ENCODE results near the gene NELL1. TPM values are rescaled to one million over a fixed set of nuclear protein-coding genes. Genes with fewer than 3 reads are reported as not detected.

Gene NELL1
- total RNA-seq, 1 donor from 2014 or later: not detected

DNA sequence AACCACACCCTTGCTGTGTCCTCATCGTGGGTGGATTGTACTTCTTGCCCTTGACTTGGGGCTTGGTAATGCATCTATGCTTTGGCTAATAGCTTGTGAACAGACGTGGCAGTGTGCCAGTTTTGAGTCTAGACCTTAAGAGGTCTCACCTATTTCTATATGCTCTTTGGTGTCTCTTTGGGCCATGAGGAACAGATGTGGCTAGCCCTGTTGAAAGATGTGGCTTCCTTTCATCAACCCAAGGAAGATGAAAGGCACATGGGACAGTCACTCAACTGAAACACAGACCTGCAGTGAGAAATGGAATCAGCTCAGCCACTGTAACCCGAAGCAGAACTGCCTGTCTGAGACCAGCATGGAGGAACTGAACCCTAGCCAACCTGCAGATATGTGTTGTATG is 7.9 kb upstream of the NELL1 start:
- Mint-ChIP-seq H3K27me3 (ENCODE audit: unreplicated experiment) (peaks cover 16% of the 10 kb centered on the region), H3K4me3 (ENCODE audit: unreplicated experiment) (no peak overlapping the region), H3K4me1 (ENCODE audit: unreplicated experiment) (no peaks in the 10 kb centered on the region), H3K9me3 (ENCODE audit: unreplicated experiment) (no peaks in the 10 kb centered on the region), H3K27ac (ENCODE audit: unreplicated experiment) (no peak overlapping the region), H3K36me3 (ENCODE audit: unreplicated experiment) (no peaks in the 10 kb centered on the region)
- no peak for DNase-seq (ENCODE audit: extremely low spot score, unreplicated experiment)
- no peak for TF ChIP-seq CTCF (IDR thresholded peaks at IDR 0.05)

- Mint-ChIP-seq H3K27me3 (ENCODE audit: unreplicated experiment) (peaks cover 17% of the 10 kb centered on the region), H3K27ac (ENCODE audit: unreplicated experiment) (no peak overlapping the region), H3K4me1 (ENCODE audit: unreplicated experiment) (no peaks in the 10 kb centered on the region), H3K9me3 (ENCODE audit: unreplicated experiment) (no peaks in the 10 kb centered on the region), H3K36me3 (ENCODE audit: unreplicated experiment) (no peaks in the 10 kb centered on the region), H3K4me3 (ENCODE audit: unreplicated experiment) (no peak overlapping the region)
- DNase-seq (ENCODE audit: extremely low spot score, unreplicated experiment): no peak
- TF ChIP-seq CTCF (IDR thresholded peaks at IDR 0.05): no peak
These were observed 7.5 kb upstream of the NELL1 start for GRCh38 chr11:20661850-20662249.

GRCh38 chr11:20668131-20668809 is 1.1 kb upstream of the NELL1 start:
- Mint-ChIP-seq H3K4me3 (ENCODE audit: unreplicated experiment) (peak overlapping the region; percentile 2), H3K27ac (ENCODE audit: unreplicated experiment) (no peak overlapping the region), H3K4me1 (ENCODE audit: unreplicated experiment) (peaks cover 9% of the 10 kb centered on the region), H3K9me3 (ENCODE audit: unreplicated experiment) (no peaks in the 10 kb centered on the region), H3K36me3 (ENCODE audit: unreplicated experiment) (no peaks in the 10 kb centered on the region), H3K27me3 (ENCODE audit: unreplicated experiment) (peaks cover 59% of the 10 kb centered on the region)
- DNase-seq (ENCODE audit: extremely low spot score, unreplicated experiment): no peak
- no peak for TF ChIP-seq CTCF (IDR thresholded peaks at IDR 0.05)

DNA sequence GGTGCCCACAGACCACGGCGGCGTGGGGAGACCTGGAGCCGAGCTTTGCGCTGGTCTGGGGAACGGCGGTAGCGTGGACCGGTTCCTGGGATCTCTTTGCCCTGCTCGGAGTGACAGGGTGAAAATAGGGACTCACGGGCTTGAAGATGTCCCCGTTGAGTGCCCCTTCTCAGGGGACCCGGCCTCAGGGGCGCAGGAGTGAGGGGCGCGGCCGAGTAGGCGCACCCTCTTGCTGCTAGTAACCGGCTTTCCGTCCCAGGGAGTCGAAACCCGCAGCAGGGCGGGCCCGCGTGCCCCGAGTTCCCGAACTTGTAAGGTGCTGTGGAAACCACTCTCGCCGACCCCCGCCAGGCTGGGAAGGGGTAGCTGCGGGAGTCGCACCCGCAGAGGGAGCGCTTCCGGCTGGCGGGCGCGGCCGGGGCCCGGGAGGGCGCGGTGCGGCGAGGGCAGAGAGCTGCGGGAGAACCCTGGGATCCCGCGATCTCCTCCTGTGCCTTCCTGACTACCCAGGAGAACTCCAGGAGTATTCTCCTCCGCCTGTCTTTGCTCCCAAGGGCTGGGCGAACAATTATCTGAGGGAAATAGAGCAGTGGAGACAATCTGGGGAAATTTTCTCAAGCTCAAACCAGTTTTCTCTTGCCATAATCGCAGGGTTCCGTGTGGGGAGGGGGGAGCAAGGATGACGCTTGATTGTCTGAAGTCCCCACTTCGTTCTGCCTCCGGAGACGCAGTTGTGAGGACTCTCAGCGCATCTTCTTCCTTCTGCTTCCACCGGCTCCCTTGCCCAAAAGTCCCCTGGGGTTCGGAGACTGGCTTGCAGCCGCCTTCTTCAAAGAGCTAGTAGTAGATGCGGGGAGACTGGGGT is 666 bp downstream of the NELL1 start:
- no peak for DNase-seq (ENCODE audit: extremely low spot score, unreplicated experiment)
- Mint-ChIP-seq H3K27ac (ENCODE audit: unreplicated experiment) (no peak overlapping the region), H3K4me1 (ENCODE audit: unreplicated experiment) (peaks cover 9% of the 10 kb centered on the region), H3K9me3 (ENCODE audit: unreplicated experiment) (no peaks in the 10 kb centered on the region), H3K4me3 (ENCODE audit: unreplicated experiment) (peak overlapping the region; percentile 24), H3K27me3 (ENCODE audit: unreplicated experiment) (peaks cover 58% of the 10 kb centered on the region), H3K36me3 (ENCODE audit: unreplicated experiment) (no peaks in the 10 kb centered on the region)
- no peak for TF ChIP-seq CTCF (IDR thresholded peaks at IDR 0.05)

GRCh38 chr11:20670932-20671403 is 1.6 kb downstream of the NELL1 start:
- no peaks in the 10 kb centered on the region for H3K36me3 Mint-ChIP-seq (ENCODE audit: unreplicated experiment)
- no peaks in the 10 kb centered on the region for H3K9me3 Mint-ChIP-seq (ENCODE audit: unreplicated experiment)
- peaks cover 54% of the 10 kb centered on the region for H3K27me3 Mint-ChIP-seq (ENCODE audit: unreplicated experiment)
- H3K27ac Mint-ChIP-seq (ENCODE audit: unreplicated experiment): no peak overlapping the region
- H3K4me1 Mint-ChIP-seq (ENCODE audit: unreplicated experiment): peaks cover 9% of the 10 kb centered on the region
- no peak overlapping the region for H3K4me3 Mint-ChIP-seq (ENCODE audit: unreplicated experiment)
- TF ChIP-seq CTCF (IDR thresholded peaks at IDR 0.05): no peak
- no peak for DNase-seq (ENCODE audit: extremely low spot score, unreplicated experiment)

Measured in osteocyte (in vitro differentiated cells).